ENCODE data around the gene DEPP1. TPM values are rescaled to one million over a fixed set of nuclear protein-coding genes. Genes with fewer than 3 reads are reported as not detected.
A peak's percentile ranks its signal among the peaks of the same experiment; 100 is the strongest.

DEPP1 gene
- total and polyA plus RNA-seq, 2 of the 13 experiments (the other 11 are each of a cell fraction or from before 2014, with no cell fraction given), result 14.8 to 270 TPM

DNA sequence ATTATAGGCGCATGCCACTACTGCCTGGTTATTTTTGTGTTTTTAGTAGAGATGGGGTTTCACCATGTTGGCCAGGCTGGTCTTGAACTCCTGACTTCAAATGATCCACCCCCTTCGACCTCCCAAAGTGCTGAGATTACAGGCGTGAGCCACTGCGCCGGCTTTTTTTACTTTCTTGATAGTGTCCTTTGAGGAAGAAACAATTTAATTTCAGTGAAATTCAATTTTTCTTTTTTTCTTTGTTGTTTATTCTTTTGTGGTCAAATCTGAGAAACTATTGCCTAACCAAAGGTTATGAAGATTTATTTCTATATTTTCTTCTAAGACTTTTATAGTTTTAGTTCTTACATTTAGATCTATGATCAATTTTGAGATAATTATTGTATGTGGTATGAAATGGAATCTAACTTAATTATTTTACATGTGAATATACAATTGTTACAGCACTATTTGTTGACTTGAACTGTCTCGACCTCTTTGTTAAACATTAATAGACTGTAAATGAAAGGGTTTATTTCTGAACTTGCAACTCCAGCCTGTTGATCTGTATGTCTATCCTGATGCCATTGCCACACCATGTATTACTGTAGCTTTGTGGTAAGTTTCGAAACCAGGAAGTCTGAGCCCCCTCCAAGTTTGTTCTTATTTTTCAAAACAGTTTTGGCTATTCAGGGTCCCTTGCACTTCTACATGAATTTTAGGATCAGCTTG lies 38.8 kb downstream of the DEPP1 start (continued):
- no peak for TF ChIP-seq HES4 (CRISPR knock-in tag; IDR thresholded peaks at IDR 0.05; ENCODE audit: borderline replicate concordance)
- TF ChIP-seq RARA (CRISPR knock-in tag; IDR thresholded peaks at IDR 0.05), result peak; percentile 93
- TF ChIP-seq ZFP62 (CRISPR knock-in tag; IDR thresholded peaks at IDR 0.05), result no peak
- TF ChIP-seq HNF4A (CRISPR knock-in tag; IDR thresholded peaks at IDR 0.05), result peak; percentile 65
- TF ChIP-seq ZNF567 (CRISPR knock-in tag; IDR thresholded peaks at IDR 0.05; ENCODE audit: borderline replicate concordance), result no peak
- TF ChIP-seq CENPT (CRISPR knock-in tag; IDR thresholded peaks at IDR 0.05; ENCODE audit: low read depth), result no peak
- no peak for TF ChIP-seq ZNF468 (CRISPR knock-in tag; IDR thresholded peaks at IDR 0.05)
- TF ChIP-seq CBFB (CRISPR knock-in tag; IDR thresholded peaks at IDR 0.05), result 0 out of 2 replicates have a peak, but pooled peaks have one; percentile 36
- no peak for TF ChIP-seq ZNF160 (CRISPR knock-in tag; IDR thresholded peaks at IDR 0.05)
- TF ChIP-seq, protein P1, sequence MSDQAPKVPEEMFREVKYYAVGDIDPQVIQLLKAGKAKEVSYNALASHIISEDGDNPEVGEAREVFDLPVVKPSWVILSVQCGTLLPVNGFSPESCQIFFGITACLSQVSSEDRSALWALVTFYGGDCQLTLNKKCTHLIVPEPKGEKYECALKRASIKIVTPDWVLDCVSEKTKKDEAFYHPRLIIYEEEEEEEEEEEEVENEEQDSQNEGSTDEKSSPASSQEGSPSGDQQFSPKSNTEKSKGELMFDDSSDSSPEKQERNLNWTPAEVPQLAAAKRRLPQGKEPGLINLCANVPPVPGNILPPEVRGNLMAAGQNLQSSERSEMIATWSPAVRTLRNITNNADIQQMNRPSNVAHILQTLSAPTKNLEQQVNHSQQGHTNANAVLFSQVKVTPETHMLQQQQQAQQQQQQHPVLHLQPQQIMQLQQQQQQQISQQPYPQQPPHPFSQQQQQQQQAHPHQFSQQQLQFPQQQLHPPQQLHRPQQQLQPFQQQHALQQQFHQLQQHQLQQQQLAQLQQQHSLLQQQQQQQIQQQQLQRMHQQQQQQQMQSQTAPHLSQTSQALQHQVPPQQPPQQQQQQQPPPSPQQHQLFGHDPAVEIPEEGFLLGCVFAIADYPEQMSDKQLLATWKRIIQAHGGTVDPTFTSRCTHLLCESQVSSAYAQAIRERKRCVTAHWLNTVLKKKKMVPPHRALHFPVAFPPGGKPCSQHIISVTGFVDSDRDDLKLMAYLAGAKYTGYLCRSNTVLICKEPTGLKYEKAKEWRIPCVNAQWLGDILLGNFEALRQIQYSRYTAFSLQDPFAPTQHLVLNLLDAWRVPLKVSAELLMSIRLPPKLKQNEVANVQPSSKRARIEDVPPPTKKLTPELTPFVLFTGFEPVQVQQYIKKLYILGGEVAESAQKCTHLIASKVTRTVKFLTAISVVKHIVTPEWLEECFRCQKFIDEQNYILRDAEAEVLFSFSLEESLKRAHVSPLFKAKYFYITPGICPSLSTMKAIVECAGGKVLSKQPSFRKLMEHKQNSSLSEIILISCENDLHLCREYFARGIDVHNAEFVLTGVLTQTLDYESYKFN (CRISPR knock-in tag; conservative IDR thresholded peaks at IDR 0.05), result peak; percentile 85
- no peak for TF ChIP-seq PRDM4 (CRISPR knock-in tag; IDR thresholded peaks at IDR 0.05; ENCODE audit: borderline replicate concordance)
- TF ChIP-seq MEIS1 (CRISPR knock-in tag; IDR thresholded peaks at IDR 0.05; ENCODE audit: borderline replicate concordance), result no peak
- no peak for TF ChIP-seq PTBP1 (IDR thresholded peaks at IDR 0.05; ENCODE audit: low read depth, low read length, poor library complexity, severe bottlenecking)
- TF ChIP-seq LRRFIP1 (CRISPR knock-in tag; conservative IDR thresholded peaks at IDR 0.05), result no peak
- TF ChIP-seq FOXO1 (CRISPR knock-in tag; IDR thresholded peaks at IDR 0.05), result peak; percentile 88; the same call in 1 of the 2 replicates
- no peak for TF ChIP-seq KDM1A (CRISPR knock-in tag; IDR thresholded peaks at IDR 0.05)
- TF ChIP-seq TFDP2 (CRISPR knock-in tag; IDR thresholded peaks at IDR 0.05), result no peak
- TF ChIP-seq, protein P2, sequence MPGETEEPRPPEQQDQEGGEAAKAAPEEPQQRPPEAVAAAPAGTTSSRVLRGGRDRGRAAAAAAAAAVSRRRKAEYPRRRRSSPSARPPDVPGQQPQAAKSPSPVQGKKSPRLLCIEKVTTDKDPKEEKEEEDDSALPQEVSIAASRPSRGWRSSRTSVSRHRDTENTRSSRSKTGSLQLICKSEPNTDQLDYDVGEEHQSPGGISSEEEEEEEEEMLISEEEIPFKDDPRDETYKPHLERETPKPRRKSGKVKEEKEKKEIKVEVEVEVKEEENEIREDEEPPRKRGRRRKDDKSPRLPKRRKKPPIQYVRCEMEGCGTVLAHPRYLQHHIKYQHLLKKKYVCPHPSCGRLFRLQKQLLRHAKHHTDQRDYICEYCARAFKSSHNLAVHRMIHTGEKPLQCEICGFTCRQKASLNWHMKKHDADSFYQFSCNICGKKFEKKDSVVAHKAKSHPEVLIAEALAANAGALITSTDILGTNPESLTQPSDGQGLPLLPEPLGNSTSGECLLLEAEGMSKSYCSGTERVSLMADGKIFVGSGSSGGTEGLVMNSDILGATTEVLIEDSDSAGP (CRISPR knock-in tag; IDR thresholded peaks at IDR 0.05; ENCODE audit: borderline replicate concordance), result no peak
